Measurements from ENCODE around the gene DNAJC16. TPM values are rescaled to one million over a fixed set of nuclear protein-coding genes. Genes with fewer than 3 reads are reported as not detected.
"Not testable (repeated sequence)": the region's sequence is repeated elsewhere in the genome, so short reads cannot be mapped to it uniquely, and the experiment has no call there.

The DNAJC16 gene
- total RNA-seq, 1 experiment from 2014 or later, result 20.7 TPM

GRCh38 chr1:15485636-15486035 lies 41.0 kb upstream of the DNAJC16 start:
- H3K4me1 Mint-ChIP-seq, result no peaks in the 10 kb centered on the region
- no peak overlapping the region for H4K5ac ChIP-seq (ENCODE audit: insufficient read length, low read depth, low read length)
- no peaks in the 10 kb centered on the region for H3K23me2 ChIP-seq (ENCODE audit: insufficient read length, low read depth, low read length, poor library complexity, severe bottlenecking)
- TF ChIP-seq, protein P1, sequence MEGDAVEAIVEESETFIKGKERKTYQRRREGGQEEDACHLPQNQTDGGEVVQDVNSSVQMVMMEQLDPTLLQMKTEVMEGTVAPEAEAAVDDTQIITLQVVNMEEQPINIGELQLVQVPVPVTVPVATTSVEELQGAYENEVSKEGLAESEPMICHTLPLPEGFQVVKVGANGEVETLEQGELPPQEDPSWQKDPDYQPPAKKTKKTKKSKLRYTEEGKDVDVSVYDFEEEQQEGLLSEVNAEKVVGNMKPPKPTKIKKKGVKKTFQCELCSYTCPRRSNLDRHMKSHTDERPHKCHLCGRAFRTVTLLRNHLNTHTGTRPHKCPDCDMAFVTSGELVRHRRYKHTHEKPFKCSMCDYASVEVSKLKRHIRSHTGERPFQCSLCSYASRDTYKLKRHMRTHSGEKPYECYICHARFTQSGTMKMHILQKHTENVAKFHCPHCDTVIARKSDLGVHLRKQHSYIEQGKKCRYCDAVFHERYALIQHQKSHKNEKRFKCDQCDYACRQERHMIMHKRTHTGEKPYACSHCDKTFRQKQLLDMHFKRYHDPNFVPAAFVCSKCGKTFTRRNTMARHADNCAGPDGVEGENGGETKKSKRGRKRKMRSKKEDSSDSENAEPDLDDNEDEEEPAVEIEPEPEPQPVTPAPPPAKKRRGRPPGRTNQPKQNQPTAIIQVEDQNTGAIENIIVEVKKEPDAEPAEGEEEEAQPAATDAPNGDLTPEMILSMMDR (conservative IDR thresholded peaks at IDR 0.05), result no peak
- H2AFZ ChIP-seq (ENCODE audit: low read length), result no peak overlapping the region
- H3K4ac ChIP-seq (ENCODE audit: low read depth, low read length), result no peak overlapping the region
- no peak overlapping the region for H3K27ac ChIP-seq (ENCODE audit: insufficient read length, low read depth, low read length)
- no peak overlapping the region for H4K91ac ChIP-seq (ENCODE audit: insufficient read length, low read depth, low read length)
- H3K4me2 ChIP-seq (ENCODE audit: insufficient read depth, insufficient read length, low read length), result no peak overlapping the region
- no peak for DNase-seq
- H3K14ac ChIP-seq (ENCODE audit: insufficient read depth, low read length), result no peak overlapping the region
- no peak overlapping the region for H2BK5ac ChIP-seq (ENCODE audit: insufficient read length, low read length)
- no peak overlapping the region for H3T11ph ChIP-seq (ENCODE audit: low read length)
- no peaks in the 10 kb centered on the region; the same call in 1 of the 2 replicates for H3K27me3 Mint-ChIP-seq (ENCODE audit: low read depth)
- H3K4me3 Mint-ChIP-seq, result no peak overlapping the region; a peak in 1 of 5 replicates
- H3K4me1 ChIP-seq (ENCODE audit: insufficient read depth, low read length), result no peaks in the 10 kb centered on the region
- no peak overlapping the region for H3K9ac ChIP-seq (ENCODE audit: extremely low read depth, insufficient read length, low read length)
- no peaks in the 10 kb centered on the region for H4K20me1 ChIP-seq (ENCODE audit: control insufficient read depth, insufficient read depth, insufficient read length)
- H2BK15ac ChIP-seq (ENCODE audit: low read depth, low read length), result no peak overlapping the region
- H3K56ac ChIP-seq (ENCODE audit: insufficient read length, low read depth, low read length), result no peak overlapping the region
- no CpG with 5 or more reads among the region's 6 CpGs for WGBS (ENCODE audit: extremely low coverage, insufficient read length, low lambda C conversion rate)
- no peaks in the 10 kb centered on the region for H3K79me2 ChIP-seq (ENCODE audit: insufficient read depth, low read length)
- H2BK20ac ChIP-seq (ENCODE audit: low read depth, low read length, poor library complexity, severe bottlenecking), result no peak overlapping the region
- H3K27me3 ChIP-seq (ENCODE audit: insufficient read depth, low read length), result no peaks in the 10 kb centered on the region
- no peak overlapping the region for H3K18ac ChIP-seq (ENCODE audit: insufficient read length, low read depth, low read length)
- no peaks in the 10 kb centered on the region for H3K9me3 ChIP-seq (ENCODE audit: control insufficient read depth, low read depth, low read length)
- H3K79me1 ChIP-seq (ENCODE audit: insufficient read depth, low read depth, low read length, poor library complexity, severe bottlenecking), result no peaks in the 10 kb centered on the region
- no peak overlapping the region for H3K23ac ChIP-seq (ENCODE audit: insufficient read length, low read depth, low read length)
- no peak overlapping the region for H3K27ac Mint-ChIP-seq
- no peak overlapping the region for H2AK5ac ChIP-seq (ENCODE audit: insufficient read length, low read length)
- H4K8ac ChIP-seq (replicated peaks; ENCODE audit: insufficient read length, low read depth, low read length), result no peak overlapping the region
- no peak overlapping the region for H2BK120ac ChIP-seq (ENCODE audit: low read depth, low read length, poor library complexity, severe bottlenecking)
- H3K9me3 Mint-ChIP-seq, result no peaks in the 10 kb centered on the region
- H2BK12ac ChIP-seq (ENCODE audit: insufficient read length, low read depth, low read length), result no peak overlapping the region
- peaks cover 4 to 17% (median 9%) of the 10 kb centered on the region in 3 experiments; a peak in 6 of 7 replicates for H3K36me3 Mint-ChIP-seq (ENCODE audit: insufficient read depth in 1 of 3, low read depth in 3 of 3)

- H3K9me3 Mint-ChIP-seq; H2AK5ac ChIP-seq (ENCODE audit: insufficient read length, low read length); H3K27ac ChIP-seq (ENCODE audit: insufficient read length, low read depth, low read length); H4K8ac ChIP-seq (replicated peaks; ENCODE audit: insufficient read length, low read depth, low read length); H2BK120ac ChIP-seq (ENCODE audit: low read depth, low read length, poor library complexity, severe bottlenecking); DNase-seq; H3K9ac ChIP-seq (ENCODE audit: extremely low read depth, insufficient read length, low read length); H3K79me1 ChIP-seq (ENCODE audit: insufficient read depth, low read depth, low read length, poor library complexity, severe bottlenecking); H3K27me3 Mint-ChIP-seq (ENCODE audit: low read depth); H4K91ac ChIP-seq (ENCODE audit: insufficient read length, low read depth, low read length); H4K20me1 ChIP-seq (ENCODE audit: control insufficient read depth, insufficient read depth, insufficient read length); H2BK15ac ChIP-seq (ENCODE audit: low read depth, low read length); H3K23ac ChIP-seq (ENCODE audit: insufficient read length, low read depth, low read length); H3K4me3 Mint-ChIP-seq; H2BK5ac ChIP-seq (ENCODE audit: insufficient read length, low read length); H3T11ph ChIP-seq (ENCODE audit: low read length); H3K23me2 ChIP-seq (ENCODE audit: insufficient read length, low read depth, low read length, poor library complexity, severe bottlenecking); H3K14ac ChIP-seq (ENCODE audit: insufficient read depth, low read length); H4K5ac ChIP-seq (ENCODE audit: insufficient read length, low read depth, low read length); H3K9me3 ChIP-seq (ENCODE audit: control insufficient read depth, low read depth, low read length); H3K18ac ChIP-seq (ENCODE audit: insufficient read length, low read depth, low read length); H2AFZ ChIP-seq (ENCODE audit: low read length); H3K4ac ChIP-seq (ENCODE audit: low read depth, low read length); H2BK12ac ChIP-seq (ENCODE audit: insufficient read length, low read depth, low read length); H3K4me2 ChIP-seq (ENCODE audit: insufficient read depth, insufficient read length, low read length); H3K56ac ChIP-seq (ENCODE audit: insufficient read length, low read depth, low read length); H3K4me1 ChIP-seq (ENCODE audit: insufficient read depth, low read length); H3K27me3 ChIP-seq (ENCODE audit: insufficient read depth, low read length); H3K4me1 Mint-ChIP-seq; H3K79me2 ChIP-seq (ENCODE audit: insufficient read depth, low read length); H2BK20ac ChIP-seq (ENCODE audit: low read depth, low read length, poor library complexity, severe bottlenecking): not testable (repeated sequence)
- H3K36me3 Mint-ChIP-seq (ENCODE audit: insufficient read depth in 1 of 3, low read depth in 3 of 3), result peaks cover 4 to 21% (median 16%) of the 10 kb centered on the region in 3 experiments
- H3K27ac Mint-ChIP-seq, result peak overlapping the region in 1 of 3 experiments; percentile 28; a peak in 1 of 7 replicates
- no CpG with 5 or more reads among the region's 17 CpGs for WGBS (ENCODE audit: extremely low coverage, insufficient read length, low lambda C conversion rate)
Observed at GRCh38 chr1:15486844-15487610, 39.6 kb upstream of the DNAJC16 start.

All from H9 (cell line).